Stomach (tissue), 9 donors: ENCODE data around the gene SP1. TPM values are rescaled to one million over a fixed set of nuclear protein-coding genes. Genes with fewer than 3 reads are reported as not detected.
"Not testable (repeated sequence)": the region's sequence is repeated elsewhere in the genome, so short reads cannot be mapped to it uniquely, and the experiment has no call there.

Source experiments
- DNase-seq, 2 donors: peaks; one replicate each; pipeline versions ENCODE4 v3.0.0 to v3.0.0-alpha.2; 2013 to 2019
- H3K27ac ChIP-seq, 5 donors: fragments of 200-600 bp in 4 of 5; sonication (generic) in 4 of 5; one replicate each; pipeline ENCODE4 v1.5.1; 2013 to 2019; ENCODE audit warnings: mild to moderate bottlenecking in 1 of 5, moderate library complexity in 1 of 5
- H3K27me3 ChIP-seq, 3 donors: fragments of 200-600 bp; sonication (generic); one replicate each; pipeline ENCODE4 v1.5.1; 2017 to 2019; ENCODE audit warnings: mixed run types in 1 of 3
- H3K36me3 ChIP-seq, 4 donors: fragments of 200-600 bp; sonication (generic); 1 replicate in 3 of 4; 2 replicates in 1 of 4; pipeline ENCODE4 v1.5.1; 2016 to 2019
- H3K4me1 ChIP-seq, 4 donors: fragments of 200-600 bp; sonication (generic); one replicate each; pipeline ENCODE4 v1.5.1; 2016 to 2019
- H3K4me3 ChIP-seq, 4 donors: fragments of 200-600 bp; sonication (generic) in 3 of 4; one replicate each; pipeline ENCODE4 v1.5.1; 2016 to 2019; ENCODE audit warnings: mild to moderate bottlenecking in 1 of 4
- H3K9me3 ChIP-seq, 4 donors: fragments of 200-600 bp; sonication (generic); one replicate each; pipeline ENCODE4 v1.5.1; 2016 to 2019
- CTCF ChIP-seq, 7 experiments: fragments of 450-650 bp in 4 of 7; fragments of 200-600 bp in 3 of 7; sonication (generic) in 3 of 7; IDR thresholded peaks; one replicate each; pipeline ENCODE4 v1.5.1; 2016 to 2019; ENCODE audit warnings: antibody characterized with exemption in 7 of 7, control low read depth in 2 of 7, mild to moderate bottlenecking in 1 of 7
- EP300 ChIP-seq: sonication (generic); formaldehyde crosslinking; IDR thresholded peaks from one replicate; pipeline ENCODE4 v1.6.1; 2017; ENCODE audit warnings: antibody characterized with exemption
- POLR2A ChIP-seq, 4 donors: fragments of 450-650 bp; IDR thresholded peaks; one replicate each; pipeline ENCODE4 v1.6.1; 2016; ENCODE audit warnings: antibody characterized with exemption in 4 of 4, control low read depth in 2 of 4, mild to moderate bottlenecking in 1 of 4, moderate library complexity in 1 of 4
- POLR2AphosphoS5 ChIP-seq, 3 donors: sonication (generic); formaldehyde crosslinking; IDR thresholded peaks; one replicate each; pipeline ENCODE4 v1.6.1; 2016; ENCODE audit warnings: antibody characterized with exemption in 3 of 3
- WGBS, 5 donors: extraction: QIAGEN DNeasy Blood & Tissue Kit in 3 of 5; methylation state at CpG; one replicate each; pipeline versions ENCODE4 v1.1.5 to v1.1.7; 2013 to 2018; 5-methylcytosine and 5-hydroxymethylcytosine counted together
- intact Hi-C: fragments of 100-400 bp; cut with DNase I; formaldehyde crosslinking; loops from one replicate; pipeline ENCODE4 v1.15.1; 2023; ENCODE audit warnings: low total_unique reads
- polyA plus RNA-seq, 3 donors: library from polyadenylated mRNA; stranded (reverse); fragments of 200-250 nt; gene quantifications; one replicate each; pipeline ENCODE4 v1.2.3, GENCODE V29; 2013
- total RNA-seq, 5 donors: library from RNA; depleted of rRNA; stranded (reverse); fragments of >200 nt; gene quantifications; one replicate each; pipeline versions ENCODE4 v1.1.0 to v1.2.3, GENCODE V29; 2014 to 2016
- donor health status: healthy with polysubstance abuse.
- donor health status: Bipolar disorder and iron deficiency.
- donor health status: healthy.

SP1 gene
- total and polyA plus RNA-seq, 8 donors: 10.2 to 142 (median 22.4) TPM

GRCh38 chr12:53419756-53420155 lies 39.8 kb downstream of the SP1 start:
- H3K36me3 ChIP-seq: no peaks in the 10 kb centered on the region
- DNase-seq: peak in 1 of 2 donors; percentile 58
- H3K4me1 ChIP-seq: peaks cover 11 to 50% (median 26%) of the 10 kb centered on the region in 4 donors
- H3K27me3 ChIP-seq: no peaks in the 10 kb centered on the region
- intact Hi-C loops: loop anchor here (5.0 kb wide), 1 partner anchor 67 kb away; no protein-coding TSS in a partner anchor
- H3K4me3 ChIP-seq: no peak overlapping the region
- WGBS, 5 donors: 32 to 63% (median 49%) methylated on average over 2 of the region's 2 CpGs
- peak overlapping the region; percentile 17 to 79 (median 70) for H3K27ac ChIP-seq
- TF ChIP-seq POLR2A (IDR thresholded peaks at IDR 0.05) (no peak), POLR2AphosphoS5 (IDR thresholded peaks at IDR 0.05) (no peak), EP300 (no peak), CTCF (IDR thresholded peaks at IDR 0.05) (no peak)
- no peaks in the 10 kb centered on the region for H3K9me3 ChIP-seq

- not testable (repeated sequence) for H3K27me3 ChIP-seq, H3K36me3 ChIP-seq, H3K4me3 ChIP-seq, H3K27ac ChIP-seq, DNase-seq, H3K9me3 ChIP-seq
- WGBS, 5 donors: 87 to 95% (median 92%) methylated on average over 11 to 12 of the region's 12 CpGs
- intact Hi-C loops: loop anchor here (5.0 kb wide), 1 partner anchor 70 kb away; no protein-coding TSS in a partner anchor
- peaks cover 11 to 39% (median 18%) of the 10 kb centered on the region in 4 donors for H3K4me1 ChIP-seq
These were observed 42.3 kb downstream of the SP1 start for GRCh38 chr12:53422247-53422646.

GRCh38 chr12:53423597-53423996 lies 43.6 kb downstream of the SP1 start, which contains the start of gene AMHR2:
TSS of gene AMHR2 (plus strand) at chr12:53423855. CDS start at chr12:53423935, 80 bp downstream.
- intact Hi-C loops: loop anchor here (5.0 kb wide), 1 partner anchor 71 kb away; no protein-coding TSS in a partner anchor
- Histone ChIP-seq H3K4me1 (peaks cover 11 to 28% (median 17%) of the 10 kb centered on the region in 4 donors), H3K4me3 (no peak within 1 kb of the TSS), H3K27ac (no peak within 1 kb of the TSS), H3K27me3 (no peaks in the 10 kb centered on the region), H3K9me3 (no peaks in the 10 kb centered on the region), H3K36me3 (no peaks in the 10 kb centered on the region)
- 95 to 100% (median 100%) methylated on average over 1 of the region's 1 CpG for WGBS, 5 donors
- TF ChIP-seq POLR2AphosphoS5 (IDR thresholded peaks at IDR 0.05) (no peak), POLR2A (IDR thresholded peaks at IDR 0.05) (no peak), EP300 (no peak), CTCF (IDR thresholded peaks at IDR 0.05) (no peak)
- no peak for DNase-seq

GRCh38 chr12:53424626-53425514 lies 44.9 kb downstream of the SP1 start:
- Histone ChIP-seq H3K36me3 (no peaks in the 10 kb centered on the region), H3K4me3 (no peak overlapping the region), H3K27me3 (no peaks in the 10 kb centered on the region), H3K27ac (no peak overlapping the region), H3K4me1 (peaks cover 11 to 19% (median 13%) of the 10 kb centered on the region in 4 donors), H3K9me3 (no peaks in the 10 kb centered on the region)
- intact Hi-C loops: loop anchor here (5.0 kb wide), 1 partner anchor 73 kb away; no protein-coding TSS in a partner anchor
- peak in 1 of 2 donors; percentile 78 for DNase-seq
- TF ChIP-seq EP300: no peak
- no peak for TF ChIP-seq POLR2A (IDR thresholded peaks at IDR 0.05)
- no peak for TF ChIP-seq POLR2AphosphoS5 (IDR thresholded peaks at IDR 0.05)
- TF ChIP-seq CTCF (IDR thresholded peaks at IDR 0.05): no peak
- 55 to 69% (median 63%) methylated on average over 9 of the region's 9 CpGs for whole genome bisulfite sequencing, 5 donors
